CD4-positive, alpha-beta T cell treated with Interleukin-17A for 1 hour (primary cell): ENCODE measurements around the gene RAB37.

ENCODE experiments used
- DNase-seq: peaks from one replicate; pipeline ENCODE4 v3.0.0-alpha.2; 2020

RAB37 gene

DNA sequence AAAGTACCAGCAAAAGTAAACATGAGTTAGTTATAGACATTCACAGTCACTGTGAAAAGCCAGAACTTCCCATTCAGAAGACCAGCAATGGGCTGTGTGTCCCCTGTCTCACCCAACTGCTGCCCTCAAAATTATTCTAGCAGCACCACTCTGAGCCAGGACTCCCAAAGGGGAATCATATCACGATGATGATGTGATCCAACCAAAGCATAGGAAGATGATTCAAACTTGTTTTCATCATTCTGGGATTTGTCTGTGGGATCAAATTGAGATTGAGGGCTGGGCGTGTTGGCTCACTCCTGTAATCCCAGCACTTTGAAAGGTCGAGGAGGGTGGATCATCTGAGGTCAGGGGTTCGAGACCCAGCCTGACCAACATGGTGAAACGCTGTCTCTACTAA, 45.5 kb downstream of the RAB37 start:
- no peak for DNase-seq

DNA sequence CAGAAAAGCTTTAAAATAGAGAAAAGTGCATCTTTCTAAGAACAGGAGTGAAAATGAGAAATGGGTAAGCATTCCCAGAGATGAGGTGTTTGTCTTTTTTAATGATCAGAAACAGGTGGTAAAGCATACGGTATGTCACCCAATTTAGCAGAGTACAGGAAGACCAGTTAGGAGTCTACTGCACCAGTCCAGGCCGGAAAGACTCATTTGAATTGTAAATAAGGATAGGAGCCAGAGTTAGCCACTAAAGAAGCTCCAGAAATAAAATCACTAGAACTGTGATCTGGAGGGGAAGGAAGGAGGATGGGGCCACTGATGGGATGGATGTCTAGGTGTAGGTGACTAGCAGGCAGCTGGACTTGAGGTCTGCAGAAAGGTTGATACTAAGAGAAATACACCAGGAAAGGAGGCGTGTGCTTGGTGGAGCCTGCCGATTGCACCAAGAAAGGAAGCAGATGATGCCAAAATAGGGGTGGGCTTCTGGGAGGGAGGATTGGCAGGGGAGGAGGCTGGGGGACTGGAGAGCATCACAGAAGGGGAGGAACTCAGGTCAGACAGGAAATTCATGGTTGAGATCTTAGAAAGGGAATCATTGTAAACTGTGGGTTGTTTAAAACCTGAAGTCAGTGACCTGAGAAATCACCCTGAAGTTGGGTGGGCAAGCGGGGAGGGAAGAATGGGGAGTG, 47.2 kb downstream of the RAB37 start:
- no peak for DNase-seq

DNA sequence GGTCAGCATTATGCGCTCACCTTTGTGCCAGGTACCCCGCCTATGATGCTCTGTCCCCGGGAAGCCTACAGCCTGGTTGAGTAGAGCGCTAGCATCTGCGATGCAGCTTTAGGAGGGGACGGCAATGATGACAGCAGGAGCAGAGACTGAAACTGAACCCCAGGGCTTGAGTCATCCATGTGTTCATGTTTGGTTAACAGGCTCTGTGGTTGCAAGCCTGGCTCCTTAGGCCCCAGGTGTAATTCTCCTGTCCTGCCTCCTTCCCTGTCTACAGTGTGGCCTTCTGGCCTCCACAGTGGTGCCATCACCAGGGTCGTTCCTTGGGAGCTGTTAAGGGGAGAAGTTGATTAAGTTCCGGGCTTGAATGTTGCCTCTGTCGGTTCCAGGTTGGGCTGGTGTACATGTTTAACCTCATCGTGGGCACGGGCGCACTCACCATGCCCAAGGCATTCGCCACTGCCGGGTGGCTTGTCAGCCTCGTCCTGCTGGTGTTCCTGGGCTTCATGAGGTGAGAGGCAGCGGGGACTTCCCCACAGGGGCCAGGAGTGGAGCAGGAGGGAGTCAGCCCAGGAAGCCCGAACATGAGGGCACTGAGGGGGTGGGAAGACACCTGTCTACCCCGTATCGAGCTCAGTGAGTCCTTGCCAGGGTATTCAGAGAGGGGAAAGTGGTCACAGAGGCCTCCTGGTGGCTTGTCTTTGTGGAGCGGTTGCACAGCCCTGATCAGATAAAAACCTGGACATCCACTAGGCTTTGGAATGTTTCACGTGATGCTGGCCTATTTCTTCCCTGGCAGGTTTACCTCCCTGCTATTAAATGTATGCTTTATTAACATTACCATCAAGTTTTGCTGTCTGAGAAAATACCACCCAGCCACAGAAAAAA, 48.3 kb downstream of the RAB37 start:
- DNase-seq: no peak

DNA sequence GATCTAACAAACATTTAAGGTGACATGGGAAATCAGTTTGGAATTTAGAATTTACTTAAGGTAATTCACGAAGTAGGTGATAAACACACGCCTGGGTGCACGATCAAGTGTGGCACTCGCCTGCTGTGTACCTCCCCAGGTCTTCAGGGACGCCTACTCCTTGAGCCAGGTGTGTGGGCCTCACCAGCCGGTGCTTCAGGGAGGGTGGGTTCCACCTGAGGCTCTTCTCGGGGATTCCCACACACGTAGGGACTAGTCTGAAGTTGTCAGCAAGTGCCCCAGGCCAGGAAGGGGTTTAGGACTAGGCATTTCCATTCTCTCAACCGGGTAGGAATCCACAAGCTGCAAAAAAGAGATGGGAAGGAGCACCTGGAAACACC, 48.9 kb downstream of the RAB37 start:
- no peak for DNase-seq

DNA sequence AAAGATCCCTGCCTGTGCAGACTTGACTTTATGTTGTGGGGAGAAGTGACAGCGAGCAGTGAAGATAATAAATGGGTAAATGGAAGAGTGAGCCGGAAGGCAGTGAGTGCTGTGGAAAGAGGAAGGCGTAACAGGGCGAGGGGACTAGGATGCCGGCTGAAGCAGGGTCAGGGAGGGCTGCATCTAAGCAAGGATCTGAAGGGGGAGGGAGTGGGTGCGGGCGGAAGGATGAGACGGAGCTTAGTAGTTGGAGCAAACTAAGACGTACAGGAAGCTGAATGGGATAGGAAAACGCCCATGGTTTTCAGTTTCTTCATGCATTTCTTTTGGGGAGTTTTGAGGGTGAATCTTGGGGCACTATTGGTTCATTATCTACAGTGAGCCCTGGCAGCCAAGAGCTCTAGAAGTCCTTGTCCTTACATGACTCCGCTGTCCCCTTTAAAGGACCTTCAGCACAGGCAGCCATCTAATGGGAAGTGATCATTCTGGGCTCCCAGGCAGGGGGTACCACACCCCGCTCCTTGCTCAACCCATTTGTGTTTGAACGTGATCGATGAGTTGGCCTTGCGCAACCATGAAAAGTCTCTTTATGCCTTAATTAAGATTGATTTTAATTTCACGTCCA, 49.5 kb downstream of the RAB37 start:
- DNase-seq: no peak

DNA sequence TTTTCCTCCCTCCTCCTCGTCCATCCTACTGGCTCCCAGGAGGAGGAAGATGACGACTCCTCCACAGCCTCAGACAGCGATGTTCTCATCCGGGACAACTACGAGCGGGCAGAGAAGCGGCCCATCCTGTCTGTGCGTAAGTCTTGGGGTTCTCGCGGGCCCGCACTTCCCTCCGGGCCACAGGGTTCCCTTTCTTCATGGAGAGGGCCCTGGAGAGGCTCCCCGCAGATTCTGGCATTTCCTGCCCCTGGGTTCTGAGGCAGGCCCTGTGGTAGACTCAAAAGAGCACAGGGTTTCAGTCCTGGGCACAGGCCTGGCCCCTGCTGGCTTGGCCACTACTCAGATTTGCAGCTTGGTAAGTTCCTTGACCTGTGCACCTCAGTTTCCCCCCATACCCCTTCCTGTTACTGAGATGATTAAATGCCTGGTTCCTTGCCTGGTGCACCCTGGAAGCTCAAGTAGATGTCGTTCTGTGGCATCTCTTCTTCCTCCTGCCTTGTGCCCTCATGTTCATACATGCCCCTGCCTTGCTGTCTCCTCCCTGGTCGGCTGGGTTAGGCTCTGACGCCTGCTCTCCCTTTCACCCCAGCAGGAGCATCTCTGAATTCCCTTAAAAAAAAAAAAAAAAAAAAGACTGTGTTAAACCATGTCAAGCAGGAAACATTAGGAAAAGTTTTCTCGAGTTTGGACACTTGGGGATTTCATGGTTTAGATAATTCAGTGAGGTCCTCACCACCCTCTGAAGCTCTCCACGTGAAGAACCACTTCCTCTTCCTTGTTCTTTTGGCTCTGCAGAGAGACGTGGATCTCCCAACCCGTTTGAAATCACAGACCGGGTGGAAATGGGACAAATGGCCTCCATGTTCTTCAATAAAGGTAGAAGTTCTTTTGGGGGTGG, 53.4 kb downstream of the RAB37 start:
- no peak for DNase-seq

DNA sequence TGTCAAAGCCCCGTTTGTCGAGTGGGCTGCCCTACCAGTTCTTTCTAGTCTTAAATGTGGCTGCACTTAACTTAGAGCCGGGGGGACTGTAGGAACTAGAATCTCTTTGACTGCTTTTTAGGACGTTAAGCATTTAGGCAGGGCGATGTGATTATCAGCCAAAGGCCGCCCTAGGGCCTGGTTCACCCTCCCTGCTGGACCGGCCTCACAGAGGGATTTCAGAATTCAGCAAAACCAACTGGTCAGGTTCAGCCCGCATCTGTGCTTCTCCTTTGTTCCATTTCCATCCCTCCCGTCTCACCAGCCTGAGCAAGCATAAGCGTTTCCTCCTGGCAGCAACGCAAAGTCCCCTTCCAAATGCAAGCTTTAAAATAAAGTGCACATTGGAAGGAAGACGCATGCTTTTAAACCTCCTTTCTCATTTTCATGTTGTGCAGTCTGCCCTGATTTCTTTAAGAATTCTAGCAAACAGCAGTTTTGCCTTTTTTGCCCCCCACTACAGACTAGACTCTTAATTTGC, 55.6 kb downstream of the RAB37 start:
- no peak for DNase-seq

DNA sequence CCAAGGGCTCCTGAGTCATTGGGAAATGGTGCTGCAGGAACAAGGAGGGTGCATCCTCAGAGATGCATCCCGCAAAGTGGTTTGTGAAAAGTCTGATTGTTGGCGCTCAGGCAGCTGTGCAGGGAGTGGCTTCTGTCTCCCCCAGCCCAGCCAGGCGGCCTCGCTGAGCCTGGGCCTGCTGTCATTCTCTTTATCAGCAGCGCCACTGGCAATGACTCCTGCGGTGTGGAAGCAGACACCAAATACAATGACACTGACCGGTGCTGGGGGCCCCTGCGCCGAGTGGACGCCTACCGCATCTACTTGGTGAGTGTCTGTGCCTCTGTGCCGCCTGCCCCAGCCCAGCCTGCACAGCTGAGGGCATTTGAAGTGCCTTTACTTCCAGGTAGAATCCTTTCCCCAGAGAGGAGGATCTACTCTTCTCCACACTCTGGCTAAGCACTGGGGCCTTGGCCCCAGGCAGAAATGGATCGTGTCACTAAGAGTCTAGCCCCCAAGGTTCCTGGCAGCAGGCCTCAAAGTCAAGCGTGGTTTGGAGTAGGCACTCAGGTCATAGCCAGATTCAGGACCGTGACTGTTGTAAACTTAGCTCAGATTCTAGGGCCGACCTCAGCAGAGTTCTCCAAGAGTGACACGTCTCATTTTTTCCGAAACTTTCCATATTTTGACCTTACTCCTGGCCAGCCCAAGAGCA, 58.4 kb downstream of the RAB37 start:
- no peak for DNase-seq

DNA sequence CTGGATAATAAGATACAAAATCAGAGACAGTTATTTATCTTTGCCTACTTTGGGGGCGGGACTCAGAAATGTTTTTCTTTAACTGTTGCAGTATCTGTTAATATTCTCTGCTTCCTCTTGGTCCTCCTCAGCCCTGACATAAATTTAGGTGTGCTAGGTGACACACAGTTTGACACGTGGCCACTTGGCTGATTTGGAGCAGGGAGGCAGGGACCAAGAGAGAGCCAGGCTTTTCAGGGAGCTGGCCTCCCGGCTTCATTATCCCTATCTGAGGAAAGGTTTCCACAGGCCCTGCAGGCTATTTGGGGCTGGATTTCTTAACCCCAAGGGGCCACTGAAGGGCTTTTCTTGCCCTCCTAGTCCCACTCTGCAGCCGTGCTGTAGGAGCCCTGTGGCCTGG, 59.2 kb downstream of the RAB37 start:
- no peak for DNase-seq

DNA sequence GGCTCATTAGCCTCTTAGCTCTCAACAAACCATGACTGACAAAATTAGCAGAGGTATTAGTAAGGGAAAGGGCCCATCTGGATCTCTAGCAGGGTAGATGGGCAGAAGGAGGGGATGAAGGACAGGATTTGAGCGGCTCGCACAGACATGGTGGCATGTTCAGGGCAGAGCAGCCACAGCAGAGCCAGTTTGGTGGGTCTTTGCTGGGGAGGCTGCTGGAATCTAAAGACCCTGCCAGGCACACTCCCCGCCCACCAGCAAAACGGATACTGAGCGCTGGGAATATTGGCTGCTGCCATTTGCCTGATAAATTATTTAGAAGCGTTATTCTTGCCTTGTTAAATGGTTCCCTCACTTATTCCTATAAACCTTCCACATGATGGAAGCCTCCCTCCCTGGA, 59.8 kb downstream of the RAB37 start:
- DNase-seq: no peak
